Choroid plexus epithelial cell (primary cell): ENCODE results near the gene DPYSL4.
"Not testable (repeated sequence)": the region's sequence is repeated elsewhere in the genome, so short reads cannot be mapped to it uniquely, and the experiment has no call there.

Experiments used
- DNase-seq: peaks from one replicate; pipeline ENCODE4 v3.0.0-alpha.2; 2010; ENCODE audit warnings: low read depth
- H3K4me3 ChIP-seq: 2 replicates; pipeline ENCODE4 v1.5.1; 2011; ENCODE audit warnings: low read depth, mild to moderate bottlenecking, control low read depth, low read length, moderate library complexity
- CTCF ChIP-seq: conservative IDR thresholded peaks from 2 replicates; pipeline ENCODE4 v1.5.1; 2011; ENCODE audit warnings: low read depth, mild to moderate bottlenecking, control low read depth, inconsistent platforms, low read length, moderate library complexity

The DPYSL4 gene

GRCh38 chr10:132155723-132156381 lies 30.9 kb upstream of the DPYSL4 start:
- no peak for DNase-seq
- no peak for TF ChIP-seq CTCF
- no peak overlapping the region for H3K4me3 ChIP-seq

GRCh38 chr10:132156382-132156781 lies 30.4 kb upstream of the DPYSL4 start:
- no peak overlapping the region for H3K4me3 ChIP-seq
- no peak for DNase-seq
- no peak for TF ChIP-seq CTCF

GRCh38 chr10:132157101-132157500 lies 29.6 kb upstream of the DPYSL4 start:
- TF ChIP-seq CTCF = no peak
- no peak overlapping the region for H3K4me3 ChIP-seq
- no peak for DNase-seq

- TF ChIP-seq CTCF = no peak
- DNase-seq = no peak
- H3K4me3 ChIP-seq = no peak overlapping the region
Measured at GRCh38 chr10:132158122-132158741, 28.5 kb upstream of the DPYSL4 start.

GRCh38 chr10:132158823-132159222 lies 27.9 kb upstream of the DPYSL4 start:
- no peak overlapping the region for H3K4me3 ChIP-seq
- DNase-seq = no peak
- TF ChIP-seq CTCF = no peak

GRCh38 chr10:132159302-132160230 lies 27.2 kb upstream of the DPYSL4 start:
- not testable (repeated sequence) for H3K4me3 ChIP-seq

GRCh38 chr10:132160231-132160630 lies 26.5 kb upstream of the DPYSL4 start:
- DNase-seq, H3K4me3 ChIP-seq: not testable (repeated sequence)

More at GRCh38 chr10:132159302-132160230, 27.2 kb upstream of the DPYSL4 start:
- DNase-seq = not testable (repeated sequence)

GRCh38 chr10:132160834-132161622 lies 25.7 kb upstream of the DPYSL4 start:
- not testable (repeated sequence) for DNase-seq, H3K4me3 ChIP-seq
